GM21447 (cell line): ENCODE results near the gene POFUT2.
"Not testable (repeated sequence)": the region's sequence is repeated elsewhere in the genome, so short reads cannot be mapped to it uniquely, and the experiment has no call there.

Experiments
- ATAC-seq: cut with Tn5 transposase; IDR thresholded peaks from one replicate; pipeline ENCODE4 v1.9.1; 2021; ENCODE audit not compliant: unreplicated experiment

The POFUT2 gene

GRCh38 chr21:45326891-45327440 is 39.3 kb upstream of the POFUT2 start:
- ATAC-seq, result no peak

- no peak for ATAC-seq
These were observed 38.6 kb upstream of the POFUT2 start for GRCh38 chr21:45326169-45326851.

GRCh38 chr21:45325206-45326168 is 37.8 kb upstream of the POFUT2 start:
- ATAC-seq, result no peak

GRCh38 chr21:45324489-45325205 is 37.0 kb upstream of the POFUT2 start:
- ATAC-seq, result no peak

- no peak for ATAC-seq
These were observed 36.0 kb upstream of the POFUT2 start for GRCh38 chr21:45323487-45324311.

GRCh38 chr21:45322960-45323461 is 35.3 kb upstream of the POFUT2 start:
- no peak for ATAC-seq

- ATAC-seq, result no peak
These were observed 34.7 kb upstream of the POFUT2 start for GRCh38 chr21:45322231-45322959.

- ATAC-seq, result no peak
These were observed 32.7 kb upstream of the POFUT2 start for GRCh38 chr21:45320261-45321025.

- ATAC-seq, result no peak
These were observed 31.9 kb upstream of the POFUT2 start for GRCh38 chr21:45319461-45320211.

GRCh38 chr21:45318556-45319404 is 31.1 kb upstream of the POFUT2 start:
- no peak for ATAC-seq

GRCh38 chr21:45318146-45318555 is 30.5 kb upstream of the POFUT2 start:
- no peak for ATAC-seq

GRCh38 chr21:45317398-45318145 is 29.9 kb upstream of the POFUT2 start:
- ATAC-seq, result no peak

GRCh38 chr21:45316871-45317397 is 29.2 kb upstream of the POFUT2 start:
- ATAC-seq, result no peak

- not testable (repeated sequence) for ATAC-seq
These were observed 28.2 kb upstream of the POFUT2 start for GRCh38 chr21:45315676-45316470.

- ATAC-seq, result no peak
These were observed 26.0 kb upstream of the POFUT2 start for GRCh38 chr21:45313682-45314081.
